H9 (cell line): ENCODE results near the gene MYO18A. TPM values are rescaled to one million over a fixed set of nuclear protein-coding genes. Genes with fewer than 3 reads are reported as not detected.

Source experiments
- DNase-seq: peaks from one replicate; pipeline ENCODE4 v3.0.0-alpha.2; 2017
- H2AFZ ChIP-seq: one replicate; pipeline ENCODE4 v1.6.1; 2013; ENCODE audit warnings: mild to moderate bottlenecking, low read length, control low read depth, moderate library complexity
- H2AK5ac ChIP-seq: 2 replicates; pipeline ENCODE4 v1.6.1; 2013; ENCODE audit warnings: low read length, control low read depth, mixed read lengths; ENCODE audit not compliant: insufficient read length
- H2BK120ac ChIP-seq: one replicate; pipeline ENCODE4 v1.6.1; 2013; ENCODE audit warnings: low read depth, mild to moderate bottlenecking, low read length, control low read depth, inconsistent platforms; ENCODE audit not compliant: poor library complexity, severe bottlenecking
- H2BK12ac ChIP-seq: 2 replicates; pipeline ENCODE4 v1.6.1; 2013; ENCODE audit warnings: low read length, control low read depth, mixed read lengths, low read depth; ENCODE audit not compliant: insufficient read length
- H2BK15ac ChIP-seq: 2 replicates; pipeline ENCODE4 v1.6.1; 2013; ENCODE audit warnings: low read depth, low read length, control low read depth
- H2BK20ac ChIP-seq: one replicate; pipeline ENCODE4 v1.6.1; 2013; ENCODE audit warnings: low read depth, mild to moderate bottlenecking, low read length, control low read depth, inconsistent platforms; ENCODE audit not compliant: poor library complexity, severe bottlenecking
- H2BK5ac ChIP-seq: 2 replicates; pipeline ENCODE4 v1.6.1; 2013; ENCODE audit warnings: low read length, control low read depth, mixed read lengths; ENCODE audit not compliant: insufficient read length
- H3K14ac ChIP-seq: 2 replicates; pipeline ENCODE4 v1.6.1; 2013; ENCODE audit warnings: low read length, control low read depth; ENCODE audit not compliant: insufficient read depth
- H3K18ac ChIP-seq: 2 replicates; pipeline ENCODE4 v1.6.1; 2013; ENCODE audit warnings: low read depth, mild to moderate bottlenecking, mixed read lengths, low read length, control low read depth; ENCODE audit not compliant: insufficient read length
- H3K23ac ChIP-seq: 2 replicates; pipeline ENCODE4 v1.6.1; 2013; ENCODE audit warnings: low read length, control low read depth, mixed read lengths, low read depth; ENCODE audit not compliant: insufficient read length
- H3K23me2 ChIP-seq: 2 replicates; pipeline ENCODE4 v1.6.1; 2013; ENCODE audit warnings: low read depth, mild to moderate bottlenecking, mixed read lengths, low read length, control low read depth; ENCODE audit not compliant: insufficient read length, poor library complexity, severe bottlenecking
- H3K27ac ChIP-seq: 2 replicates; pipeline ENCODE4 v1.5.1; 2013; ENCODE audit warnings: low read length, control low read depth, mixed read lengths, low read depth; ENCODE audit not compliant: insufficient read length
- H3K27me3 ChIP-seq: 2 replicates; pipeline ENCODE4 v1.6.1; 2013; ENCODE audit warnings: low read length, control low read depth, inconsistent platforms; ENCODE audit not compliant: insufficient read depth
- H3K4ac ChIP-seq: 2 replicates; pipeline ENCODE4 v1.6.1; 2013; ENCODE audit warnings: low read depth, mild to moderate bottlenecking, control low read depth, inconsistent platforms, low read length, moderate library complexity
- H3K4me1 ChIP-seq: 2 replicates; pipeline ENCODE4 v1.6.1; 2013; ENCODE audit warnings: low read length, control low read depth, inconsistent platforms; ENCODE audit not compliant: insufficient read depth
- H3K4me2 ChIP-seq: 2 replicates; pipeline ENCODE4 v1.6.1; 2013; ENCODE audit warnings: low read length, control low read depth, mixed read lengths; ENCODE audit not compliant: insufficient read length, insufficient read depth
- H3K56ac ChIP-seq: 2 replicates; pipeline ENCODE4 v1.6.1; 2013; ENCODE audit warnings: low read depth, mild to moderate bottlenecking, mixed read lengths, low read length, control low read depth; ENCODE audit not compliant: insufficient read length
- H3K79me1 ChIP-seq: 2 replicates; pipeline ENCODE4 v1.6.1; 2013; ENCODE audit warnings: low read depth, mild to moderate bottlenecking, moderate library complexity, low read length, control low read depth, inconsistent platforms; ENCODE audit not compliant: insufficient read depth, poor library complexity, severe bottlenecking
- H3K79me2 ChIP-seq: 2 replicates; pipeline ENCODE4 v1.6.1; 2013; ENCODE audit warnings: low read length, control low read depth, inconsistent platforms; ENCODE audit not compliant: insufficient read depth
- H3K9ac ChIP-seq: 2 replicates; pipeline ENCODE4 v1.6.1; 2013; ENCODE audit warnings: low read length, control low read depth, mixed read lengths; ENCODE audit not compliant: insufficient read length; ENCODE audit errors: extremely low read depth
- H3K9me3 ChIP-seq: one replicate; pipeline ENCODE4 v1.6.1; 2013; ENCODE audit warnings: low read depth, low read length, inconsistent platforms; ENCODE audit not compliant: control insufficient read depth
- H3T11ph ChIP-seq: one replicate; pipeline ENCODE4 v1.6.1; 2013; ENCODE audit warnings: mild to moderate bottlenecking, low read length, control low read depth, inconsistent platforms
- H4K20me1 ChIP-seq: one replicate; pipeline ENCODE4 v1.6.1; 2013; ENCODE audit not compliant: control insufficient read depth, insufficient read length, insufficient read depth
- H4K5ac ChIP-seq: 2 replicates; pipeline ENCODE4 v1.6.1; 2013; ENCODE audit warnings: low read depth, mild to moderate bottlenecking, mixed read lengths, low read length, control low read depth; ENCODE audit not compliant: insufficient read length
- H4K8ac ChIP-seq: replicated peaks from 2 replicates; pipeline ENCODE4 v1.6.1; 2013; ENCODE audit warnings: low read length, control low read depth, mixed read lengths, low read depth; ENCODE audit not compliant: insufficient read length
- H4K91ac ChIP-seq: 2 replicates; pipeline ENCODE4 v1.6.1; 2013; ENCODE audit warnings: low read depth, mild to moderate bottlenecking, moderate library complexity, mixed read lengths, low read length, control low read depth; ENCODE audit not compliant: insufficient read length
- H3K27ac Mint-ChIP-seq, 3 experiments: 2 replicates in 2 of 3; 3 replicates in 1 of 3; pipeline ENCODE4 v1.8.0; 2020 to 2021; ENCODE audit warnings: mixed read lengths in 3 of 3, mild to moderate bottlenecking in 1 of 3, moderate library complexity in 1 of 3
- H3K27me3 Mint-ChIP-seq: 2 replicates; pipeline ENCODE4 v1.8.0; 2021; ENCODE audit warnings: low read depth, mild to moderate bottlenecking, moderate library complexity, mixed read lengths
- H3K36me3 Mint-ChIP-seq, 3 experiments: 2 replicates in 2 of 3; 3 replicates in 1 of 3; pipeline ENCODE4 v1.8.0; 2020 to 2021; ENCODE audit warnings: low read depth in 3 of 3, mixed read lengths in 3 of 3; ENCODE audit not compliant: insufficient read depth in 1 of 3
- H3K4me1 Mint-ChIP-seq, 2 experiments: 2 replicates each; pipeline ENCODE4 v1.8.0; 2020; ENCODE audit warnings: mixed read lengths in 2 of 2
- H3K4me3 Mint-ChIP-seq, 2 experiments: 2 replicates in 1 of 2; 3 replicates in 1 of 2; pipeline ENCODE4 v1.8.0; 2020 to 2021; ENCODE audit warnings: mild to moderate bottlenecking in 2 of 2, mixed read lengths in 2 of 2, moderate library complexity in 1 of 2
- H3K9me3 Mint-ChIP-seq, 2 experiments: 2 replicates in 1 of 2; 3 replicates in 1 of 2; pipeline ENCODE4 v1.8.0; 2020; ENCODE audit warnings: mild to moderate bottlenecking in 2 of 2, mixed read lengths in 2 of 2, moderate library complexity in 1 of 2
- WGBS: extraction: QIAGEN DNeasy Blood & Tissue Kit; methylation state at CpG from one replicate; pipeline ENCODE4 v1.1.7; 2013; ENCODE audit warnings: missing lambda C conversion rate, low lambda C conversion rate, mixed read lengths; ENCODE audit not compliant: insufficient read length; ENCODE audit errors: extremely low coverage; 5-methylcytosine and 5-hydroxymethylcytosine counted together
- total RNA-seq: library from RNA; stranded (reverse); gene quantifications from 2 replicates; pipeline ENCODE4 v1.2.1, GENCODE V29; 2021
- TF ChIP-seq, protein P1 (sequence below): fragments of 200-600 bp; sonication (generic); conservative IDR thresholded peaks from 3 replicates; pipeline ENCODE4 v1.8.0; 2021; ENCODE audit warnings: antibody characterized with exemption, mild to moderate bottlenecking

The MYO18A gene
- total RNA-seq, 1 experiment from 2014 or later, result 21.6 TPM

GRCh38 chr17:29151567-29151966 is 28.6 kb downstream of the MYO18A start:
- Histone ChIP-seq H4K20me1 (peaks cover 3% of the 10 kb centered on the region), H2BK12ac (no peak overlapping the region), H3K4me1 (peaks cover 13% of the 10 kb centered on the region), H3K4ac (no peak overlapping the region), H3K18ac (peak overlapping the region; percentile 17), H3K79me1 (no peaks in the 10 kb centered on the region), H2BK20ac (no peak overlapping the region), H3K4me2 (no peak overlapping the region), H2BK5ac (no peak overlapping the region), H3T11ph (no peak overlapping the region), H3K9ac (no peak overlapping the region), H3K27ac (no peak overlapping the region), H3K23ac (no peak overlapping the region), H3K56ac (no peak overlapping the region), H3K23me2 (no peaks in the 10 kb centered on the region), H3K27me3 (no peaks in the 10 kb centered on the region), H2AK5ac (no peak overlapping the region), H3K9me3 (no peaks in the 10 kb centered on the region), H3K14ac (no peak overlapping the region), H3K79me2 (no peaks in the 10 kb centered on the region), H4K91ac (no peak overlapping the region), H4K5ac (no peak overlapping the region), H2BK120ac (no peak overlapping the region), H2BK15ac (no peak overlapping the region), H2AFZ (no peak overlapping the region), H4K8ac (no peak overlapping the region)
- Mint-ChIP-seq H3K4me3 (no peak overlapping the region; a peak in 1 of 5 replicates), H3K36me3 (no peaks in the 10 kb centered on the region), H3K27me3 (no peaks in the 10 kb centered on the region; the same call in 1 of the 2 replicates), H3K27ac (peak overlapping the region in 2 of 3 experiments; percentile 65 to 70; a peak in 3 of 7 replicates), H3K9me3 (no peaks in the 10 kb centered on the region), H3K4me1 (peaks cover 55 to 56% of the 10 kb centered on the region in 2 experiments)
- TF ChIP-seq, protein P1, sequence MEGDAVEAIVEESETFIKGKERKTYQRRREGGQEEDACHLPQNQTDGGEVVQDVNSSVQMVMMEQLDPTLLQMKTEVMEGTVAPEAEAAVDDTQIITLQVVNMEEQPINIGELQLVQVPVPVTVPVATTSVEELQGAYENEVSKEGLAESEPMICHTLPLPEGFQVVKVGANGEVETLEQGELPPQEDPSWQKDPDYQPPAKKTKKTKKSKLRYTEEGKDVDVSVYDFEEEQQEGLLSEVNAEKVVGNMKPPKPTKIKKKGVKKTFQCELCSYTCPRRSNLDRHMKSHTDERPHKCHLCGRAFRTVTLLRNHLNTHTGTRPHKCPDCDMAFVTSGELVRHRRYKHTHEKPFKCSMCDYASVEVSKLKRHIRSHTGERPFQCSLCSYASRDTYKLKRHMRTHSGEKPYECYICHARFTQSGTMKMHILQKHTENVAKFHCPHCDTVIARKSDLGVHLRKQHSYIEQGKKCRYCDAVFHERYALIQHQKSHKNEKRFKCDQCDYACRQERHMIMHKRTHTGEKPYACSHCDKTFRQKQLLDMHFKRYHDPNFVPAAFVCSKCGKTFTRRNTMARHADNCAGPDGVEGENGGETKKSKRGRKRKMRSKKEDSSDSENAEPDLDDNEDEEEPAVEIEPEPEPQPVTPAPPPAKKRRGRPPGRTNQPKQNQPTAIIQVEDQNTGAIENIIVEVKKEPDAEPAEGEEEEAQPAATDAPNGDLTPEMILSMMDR, result no peak
- no CpG with 5 or more reads among the region's 4 CpGs for WGBS
- DNase-seq, result peak; percentile 69
